Smooth muscle cell (in vitro differentiated cells): ENCODE results near the gene IKZF2. TPM values are rescaled to one million over a fixed set of nuclear protein-coding genes. Genes with fewer than 3 reads are reported as not detected.

ENCODE experiments used
- DNase-seq: peaks from one replicate; lab custom pipeline; 2025; ENCODE audit not compliant: unreplicated experiment; lab: John Stamatoyannopoulos, UW
- H2AFZ ChIP-seq: fragments of 200-600 bp; sonication (generic); 2 replicates; pipeline ENCODE4 v1.6.0; 2016; ENCODE audit warnings: antibody characterized with exemption, low read depth, mild to moderate bottlenecking
- H3F3A ChIP-seq: fragments of 200-600 bp; sonication (generic); 2 replicates; pipeline ENCODE4 v1.6.0; 2017; ENCODE audit warnings: antibody characterized with exemption, low read depth
- H3K27ac ChIP-seq: fragments of 200-600 bp; sonication (generic); 2 replicates; pipeline ENCODE4 v1.5.1; 2016; ENCODE audit warnings: low read depth, mild to moderate bottlenecking
- H3K27me3 ChIP-seq: fragments of 200-600 bp; sonication (generic); 2 replicates; pipeline ENCODE4 v1.6.1; 2016; ENCODE audit warnings: low read depth, mild to moderate bottlenecking
- H3K36me3 ChIP-seq: fragments of 200-600 bp; sonication (generic); 2 replicates; pipeline ENCODE4 v1.5.1; 2016; ENCODE audit warnings: low read depth
- H3K4me1 ChIP-seq: fragments of 200-600 bp; sonication (generic); 2 replicates; pipeline ENCODE4 v1.5.1; 2016; ENCODE audit warnings: low read depth
- H3K4me2 ChIP-seq: fragments of 200-600 bp; sonication (generic); 2 replicates; pipeline ENCODE4 v1.6.0; 2016; ENCODE audit warnings: mild to moderate bottlenecking
- H3K4me3 ChIP-seq: fragments of 200-600 bp; sonication (generic); 2 replicates; pipeline ENCODE4 v1.5.1; 2016; ENCODE audit warnings: mild to moderate bottlenecking
- H3K79me2 ChIP-seq: fragments of 200-600 bp; sonication (generic); 2 replicates; pipeline ENCODE4 v1.6.0; 2016; ENCODE audit warnings: low read depth, mild to moderate bottlenecking
- H3K9ac ChIP-seq: fragments of 200-600 bp; sonication (generic); 2 replicates; pipeline ENCODE4 v1.6.0; 2016; ENCODE audit warnings: low read depth
- H3K9me3 ChIP-seq: fragments of 200-600 bp; sonication (generic); replicated peaks from 2 replicates; pipeline ENCODE4 v1.5.1; 2016; ENCODE audit warnings: low read depth
- H4K20me1 ChIP-seq: fragments of 200-600 bp; sonication (generic); 2 replicates; pipeline ENCODE4 v1.6.0; 2016; ENCODE audit warnings: low read depth
- WGBS: methylation state at CpG from one replicate; pipeline ENCODE4 v1.1.7; 2016; ENCODE audit warnings: low lambda C conversion rate; 5-methylcytosine and 5-hydroxymethylcytosine counted together
- polyA plus RNA-seq: library from polyadenylated mRNA; unstranded; fragments of >200 nt; fragmentation: Nextera tagmentation; extraction: Ambion mirVana; gene quantifications from 2 replicates; pipeline ENCODE4 v1.2.1, GENCODE V29; 2016
- total RNA-seq: library from RNA; depleted of rRNA; stranded (reverse); fragments of >200 nt; gene quantifications from 2 replicates; pipeline ENCODE4 v1.2.3, GENCODE V29; 2014
- TF ChIP-seq, protein P1 (sequence below): fragments of 200-600 bp; sonication (generic); IDR thresholded peaks from 2 replicates; pipeline ENCODE4 v1.5.1; 2017; ENCODE audit warnings: borderline replicate concordance, mild to moderate bottlenecking, antibody characterized with exemption; ENCODE audit not compliant: insufficient read depth, poor library complexity, severe bottlenecking

Gene IKZF2
- total and polyA plus RNA-seq, 2 experiments from 2014 or later = 0.69 to 16.5 TPM

DNA sequence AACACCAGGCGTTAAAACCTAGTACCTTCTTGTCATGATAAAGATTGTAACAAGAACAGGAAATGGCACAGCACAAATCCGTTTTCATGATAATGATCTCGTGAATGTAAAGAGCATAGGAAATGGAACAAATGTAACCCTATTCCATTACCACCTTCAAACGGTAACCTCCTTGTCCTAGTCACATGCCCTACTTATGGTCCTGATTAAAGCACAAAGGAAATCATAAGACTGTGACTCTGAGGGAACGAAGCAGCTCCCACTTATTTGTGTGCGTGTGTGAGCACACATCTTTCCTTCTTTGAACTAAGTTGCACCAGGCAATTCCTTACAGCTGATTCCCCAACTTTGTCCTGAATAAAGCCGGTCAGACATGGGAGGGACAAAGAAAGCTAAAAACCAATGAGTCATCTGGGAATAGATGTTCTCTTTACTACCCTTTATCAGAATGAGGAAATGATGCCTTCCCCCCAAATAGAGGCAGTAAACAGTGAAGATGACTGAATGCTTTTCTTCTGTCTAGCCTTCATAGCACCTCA lies 192.6 kb downstream of the IKZF2 start:
- no peak for DNase-seq
- Histone ChIP-seq H3K9ac (no peak overlapping the region), H3F3A (no peaks in the 10 kb centered on the region), H3K4me2 (peak overlapping the region; percentile 48), H3K79me2 (no peaks in the 10 kb centered on the region), H3K27me3 (no peaks in the 10 kb centered on the region), H3K9me3 (no peaks in the 10 kb centered on the region), H3K27ac (peak overlapping the region; percentile 39), H2AFZ (no peak overlapping the region), H3K4me1 (no peaks in the 10 kb centered on the region), H4K20me1 (no peaks in the 10 kb centered on the region), H3K4me3 (no peak overlapping the region), H3K36me3 (no peaks in the 10 kb centered on the region)
- WGBS = 57% methylated on average over 7 of the region's 7 CpGs
- TF ChIP-seq, protein P1, sequence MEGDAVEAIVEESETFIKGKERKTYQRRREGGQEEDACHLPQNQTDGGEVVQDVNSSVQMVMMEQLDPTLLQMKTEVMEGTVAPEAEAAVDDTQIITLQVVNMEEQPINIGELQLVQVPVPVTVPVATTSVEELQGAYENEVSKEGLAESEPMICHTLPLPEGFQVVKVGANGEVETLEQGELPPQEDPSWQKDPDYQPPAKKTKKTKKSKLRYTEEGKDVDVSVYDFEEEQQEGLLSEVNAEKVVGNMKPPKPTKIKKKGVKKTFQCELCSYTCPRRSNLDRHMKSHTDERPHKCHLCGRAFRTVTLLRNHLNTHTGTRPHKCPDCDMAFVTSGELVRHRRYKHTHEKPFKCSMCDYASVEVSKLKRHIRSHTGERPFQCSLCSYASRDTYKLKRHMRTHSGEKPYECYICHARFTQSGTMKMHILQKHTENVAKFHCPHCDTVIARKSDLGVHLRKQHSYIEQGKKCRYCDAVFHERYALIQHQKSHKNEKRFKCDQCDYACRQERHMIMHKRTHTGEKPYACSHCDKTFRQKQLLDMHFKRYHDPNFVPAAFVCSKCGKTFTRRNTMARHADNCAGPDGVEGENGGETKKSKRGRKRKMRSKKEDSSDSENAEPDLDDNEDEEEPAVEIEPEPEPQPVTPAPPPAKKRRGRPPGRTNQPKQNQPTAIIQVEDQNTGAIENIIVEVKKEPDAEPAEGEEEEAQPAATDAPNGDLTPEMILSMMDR = no peak

DNA sequence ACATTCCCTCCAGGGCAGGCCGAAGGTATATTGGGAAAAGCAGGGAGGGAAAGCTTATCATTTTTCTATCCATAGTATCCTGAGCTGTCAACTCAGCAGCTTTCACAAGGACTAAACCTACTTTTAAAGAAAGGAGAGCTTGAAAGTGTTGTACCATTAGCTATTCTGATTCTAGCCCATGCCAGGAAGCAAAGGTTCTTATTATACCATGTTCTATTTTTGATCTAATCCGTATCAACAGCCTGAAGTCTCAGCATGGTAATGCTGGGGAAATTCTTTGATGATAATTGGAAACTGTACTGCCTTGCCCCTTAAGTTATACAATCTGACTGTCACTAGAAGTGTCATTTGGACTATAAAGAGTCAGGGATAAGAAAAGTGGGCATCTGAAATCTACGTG lies 193.3 kb downstream of the IKZF2 start:
- DNase-seq = no peak
- no peak overlapping the region for H2AFZ ChIP-seq
- H3K9ac ChIP-seq = no peak overlapping the region
- no peaks in the 10 kb centered on the region for H3K36me3 ChIP-seq
- no peaks in the 10 kb centered on the region for H3K79me2 ChIP-seq
- no peaks in the 10 kb centered on the region for H3K9me3 ChIP-seq
- H3K4me2 ChIP-seq = no peak overlapping the region
- TF ChIP-seq, protein P1 = no peak
- 91% methylated on average over 3 of the region's 3 CpGs for WGBS
- H4K20me1 ChIP-seq = no peaks in the 10 kb centered on the region
- H3K27ac ChIP-seq = no peak overlapping the region
- H3K27me3 ChIP-seq = no peaks in the 10 kb centered on the region
- H3K4me1 ChIP-seq = no peaks in the 10 kb centered on the region
- no peaks in the 10 kb centered on the region for H3F3A ChIP-seq
- no peak overlapping the region for H3K4me3 ChIP-seq

DNA sequence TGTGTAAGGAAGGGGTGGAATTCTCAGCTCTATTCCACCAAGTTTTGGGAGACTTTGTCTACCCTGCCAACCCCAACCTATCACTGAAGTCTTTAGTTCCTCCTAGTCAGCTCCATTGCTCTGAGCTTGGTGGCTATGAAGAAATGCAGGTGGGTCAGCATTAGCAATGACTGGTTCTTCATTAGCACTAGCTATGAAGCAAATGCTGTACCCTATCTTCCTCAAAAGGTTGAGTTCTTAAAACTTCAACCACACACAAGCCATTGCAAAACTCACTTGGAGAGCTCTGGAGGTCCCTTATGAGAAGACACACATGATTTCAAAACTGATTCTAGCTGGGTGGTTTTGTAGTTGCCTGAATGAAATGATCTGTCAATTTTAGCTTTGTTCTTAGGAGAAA lies 193.8 kb downstream of the IKZF2 start:
- Histone ChIP-seq H2AFZ (no peak overlapping the region), H3K4me2 (no peak overlapping the region), H3F3A (no peaks in the 10 kb centered on the region), H3K4me3 (no peak overlapping the region), H3K4me1 (no peaks in the 10 kb centered on the region), H3K36me3 (no peaks in the 10 kb centered on the region), H3K79me2 (no peaks in the 10 kb centered on the region), H3K27ac (no peak overlapping the region), H3K27me3 (no peaks in the 10 kb centered on the region), H4K20me1 (no peaks in the 10 kb centered on the region), H3K9ac (no peak overlapping the region), H3K9me3 (no peaks in the 10 kb centered on the region)
- no peak for DNase-seq
- TF ChIP-seq, protein P1 = no peak
